Activated naive CD4-positive, alpha-beta T cell treated with anti-CD3 and anti-CD28 coated beads for 36 hours (primary cell): ENCODE data around the gene KIRREL3. TPM values are rescaled to one million over a fixed set of nuclear protein-coding genes. Genes with fewer than 3 reads are reported as not detected.

Source experiments
- CTCF ChIA-PET: fragments of 350-600 bp; sonication (Branson Sonifier 250); formaldehyde crosslinking; loops from one replicate; lab custom pipeline; 2021; ENCODE audit warnings: antibody characterized with exemption; lab: Charles Lee
- DNase-seq: peaks from one replicate; pipeline ENCODE4 v3.0.0-alpha.2; 2020
- H3K27ac Mint-ChIP-seq: one replicate; pipeline ENCODE4 v1.8.0; 2021; ENCODE audit warnings: mild to moderate bottlenecking, mixed read lengths
- H3K27me3 Mint-ChIP-seq: one replicate; pipeline ENCODE4 v1.8.0; 2021; ENCODE audit warnings: low read depth, mixed read lengths
- H3K36me3 Mint-ChIP-seq: one replicate; pipeline ENCODE4 v1.8.0; 2021; ENCODE audit warnings: low read depth, mixed read lengths
- H3K4me1 Mint-ChIP-seq: one replicate; pipeline ENCODE4 v1.8.0; 2021; ENCODE audit warnings: low read depth, mixed read lengths
- H3K4me3 Mint-ChIP-seq: one replicate; pipeline ENCODE4 v1.8.0; 2021; ENCODE audit warnings: mild to moderate bottlenecking, moderate library complexity, mixed read lengths
- H3K9me3 Mint-ChIP-seq: one replicate; pipeline ENCODE4 v1.8.0; 2021; ENCODE audit warnings: mixed read lengths
- intact Hi-C: fragments of 100-400 bp; cut with micrococcal nuclease; formaldehyde crosslinking; loops from one replicate; pipeline ENCODE4 v1.15.1; 2023
- total RNA-seq, 2 experiments: library from RNA; stranded (reverse); gene quantifications; one replicate each; pipeline ENCODE4 v1.2.3, GENCODE V29; 2021

The KIRREL3 gene
- total RNA-seq, 2 experiments from 2014 or later, result not detected

DNA sequence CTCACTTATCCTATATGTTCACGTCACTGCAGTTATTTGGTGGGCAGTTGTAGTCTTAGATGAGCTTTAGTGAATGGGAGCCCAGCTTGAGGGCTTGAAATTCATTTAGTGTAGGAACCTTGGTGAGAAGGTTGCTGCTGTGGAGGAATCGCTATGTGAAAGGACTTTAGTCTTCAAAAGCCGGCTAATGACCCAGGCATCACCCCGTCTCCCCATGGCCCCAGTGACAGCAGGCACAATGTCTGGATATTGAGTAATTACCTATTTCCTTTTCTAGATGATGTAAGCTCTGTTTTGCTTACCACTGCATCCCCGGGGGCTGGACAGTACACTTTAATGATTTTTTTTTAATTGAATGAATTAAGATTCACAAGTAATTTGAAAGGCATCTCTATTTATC is 361.9 kb downstream of the KIRREL3 start:
- CTCF ChIA-PET, result interaction anchor here (1.0 to 1.2 kb wide), 2 partner anchors 11 to 195 kb away, joined by 3 read pairs; no protein-coding TSS in a partner anchor
- Mint-ChIP-seq H3K27ac (no peak overlapping the region), H3K36me3 (no peaks in the 10 kb centered on the region), H3K4me3 (no peak overlapping the region), H3K4me1 (no peaks in the 10 kb centered on the region), H3K27me3 (peaks cover 15% of the 10 kb centered on the region), H3K9me3 (no peaks in the 10 kb centered on the region)
- intact Hi-C loops, result no loop called here
- no peak for DNase-seq

DNA sequence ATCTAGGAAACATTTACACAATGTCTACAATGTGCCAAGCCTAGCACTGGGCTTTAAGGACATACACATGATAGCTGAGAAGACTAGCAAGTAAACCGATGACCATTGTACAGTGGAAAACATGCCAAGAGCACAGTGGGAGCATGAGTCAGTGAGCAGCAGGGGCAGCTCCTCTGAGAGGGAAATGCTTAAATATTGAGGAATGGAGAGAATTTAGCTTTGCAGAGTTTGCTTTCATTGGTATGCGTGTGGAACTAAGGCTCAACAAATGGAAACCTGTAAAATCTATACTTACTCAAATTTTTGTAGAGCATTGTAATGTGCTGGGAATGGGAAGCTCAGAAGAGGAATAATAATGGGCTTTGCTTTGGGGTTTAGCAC is 362.8 kb downstream of the KIRREL3 start:
- Mint-ChIP-seq H3K4me1 (no peaks in the 10 kb centered on the region), H3K27me3 (peaks cover 15% of the 10 kb centered on the region)

DNA sequence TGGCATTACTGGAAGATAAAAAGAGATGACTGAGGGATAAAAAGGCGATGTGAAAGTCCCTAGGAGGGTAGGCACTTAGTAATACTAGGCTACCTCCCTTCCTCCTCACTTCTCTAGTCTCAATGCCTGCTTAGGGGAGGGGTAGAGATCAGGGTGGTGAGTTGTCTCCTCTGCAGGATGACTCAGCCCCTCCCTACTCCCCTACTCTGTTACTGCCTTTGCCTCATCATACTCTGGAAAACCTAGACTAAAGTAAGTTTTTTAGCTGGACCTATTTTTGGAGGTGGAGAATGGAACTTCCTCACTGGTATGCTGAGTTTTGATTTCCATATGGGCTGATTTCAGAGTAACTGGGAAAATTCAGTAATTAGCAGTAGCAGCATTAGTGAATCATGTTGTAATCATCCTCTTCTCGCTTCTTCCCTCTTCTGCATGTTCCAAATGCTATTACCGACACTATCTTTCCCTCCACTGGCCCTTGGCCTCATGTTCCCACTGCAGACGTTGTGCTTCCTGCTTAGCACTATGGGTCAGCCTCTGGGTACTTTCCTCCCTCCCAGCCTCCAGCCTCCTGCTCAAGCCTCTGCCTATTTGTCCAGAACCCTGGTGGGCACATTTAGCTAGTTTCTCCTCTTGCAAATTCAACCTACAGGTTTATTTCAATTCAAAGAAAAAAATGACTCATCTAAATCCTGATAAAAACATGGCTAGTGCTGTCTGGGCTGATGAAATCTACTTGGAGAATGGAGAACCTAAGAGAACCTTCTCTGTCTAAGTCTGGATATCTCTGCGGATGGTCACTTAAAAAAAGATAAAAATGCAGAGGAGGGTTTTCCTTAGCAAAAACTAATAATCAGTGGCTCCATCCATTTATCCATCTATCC is 363.4 kb downstream of the KIRREL3 start:
- peaks cover 12% of the 10 kb centered on the region for H3K27me3 Mint-ChIP-seq
- H3K36me3 Mint-ChIP-seq, result no peaks in the 10 kb centered on the region
- no peak overlapping the region for H3K27ac Mint-ChIP-seq
- intact Hi-C loops, result no loop called here
- H3K4me1 Mint-ChIP-seq, result no peaks in the 10 kb centered on the region
- no peak for DNase-seq
- H3K4me3 Mint-ChIP-seq, result no peak overlapping the region
- CTCF ChIA-PET, result no interaction called here
- H3K9me3 Mint-ChIP-seq, result no peaks in the 10 kb centered on the region

More for the DNA sequence above, 362.8 kb downstream of the KIRREL3 start:
- DNase-seq, result no peak
- Mint-ChIP-seq H3K27ac (no peak overlapping the region), H3K4me3 (no peak overlapping the region), H3K9me3 (no peaks in the 10 kb centered on the region), H3K36me3 (no peaks in the 10 kb centered on the region)
- CTCF ChIA-PET, result no interaction called here
- intact Hi-C loops, result no loop called here

DNA sequence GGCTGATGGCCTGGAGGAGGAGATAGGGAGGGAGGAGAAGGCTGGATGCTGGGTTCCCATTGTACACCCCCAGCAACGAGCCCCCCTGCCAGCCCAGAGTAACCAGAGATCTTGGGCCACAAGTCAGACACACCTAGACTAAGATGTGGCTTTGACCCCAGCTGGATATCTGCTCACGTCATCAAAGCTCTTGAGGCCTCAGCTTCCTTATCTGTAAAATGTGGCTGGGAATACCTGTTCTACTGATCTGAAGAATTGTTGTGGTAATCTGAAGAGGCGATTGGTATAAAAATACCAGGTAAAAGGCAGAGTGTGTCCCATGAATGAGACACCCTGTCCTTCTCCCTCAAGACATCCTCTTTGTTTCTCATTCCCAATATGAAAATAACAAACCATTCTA is 365.1 kb downstream of the KIRREL3 start:
- H3K27me3 Mint-ChIP-seq, result peaks cover 9% of the 10 kb centered on the region
- CTCF ChIA-PET, result no interaction called here
- H3K27ac Mint-ChIP-seq, result no peak overlapping the region
- H3K4me3 Mint-ChIP-seq, result no peak overlapping the region
- no peaks in the 10 kb centered on the region for H3K4me1 Mint-ChIP-seq
- intact Hi-C loops, result no loop called here
- H3K36me3 Mint-ChIP-seq, result no peaks in the 10 kb centered on the region
- no peaks in the 10 kb centered on the region for H3K9me3 Mint-ChIP-seq
- DNase-seq, result no peak

DNA sequence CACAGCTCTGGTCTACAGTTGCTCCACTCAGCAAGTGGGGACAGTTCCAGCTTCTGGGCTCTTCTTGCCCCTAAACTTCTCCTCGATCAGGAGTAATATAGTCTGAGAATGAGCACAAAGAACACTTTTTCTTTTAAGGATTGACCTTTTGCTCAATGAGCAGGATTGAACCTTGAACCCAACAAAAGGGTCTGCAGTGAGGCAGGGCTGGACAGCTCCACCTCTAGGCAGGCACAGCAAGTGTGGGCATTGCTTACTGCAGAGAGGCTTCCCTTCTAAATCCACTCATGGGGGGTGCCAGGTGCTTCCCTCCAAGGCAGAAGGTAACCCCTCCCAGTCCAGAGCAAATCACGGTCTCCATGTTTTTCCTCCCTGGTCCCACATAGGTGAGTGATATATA is 365.6 kb downstream of the KIRREL3 start:
- CTCF ChIA-PET, result no interaction called here
- Mint-ChIP-seq H3K27me3 (peaks cover 9% of the 10 kb centered on the region), H3K36me3 (no peaks in the 10 kb centered on the region)

DNA sequence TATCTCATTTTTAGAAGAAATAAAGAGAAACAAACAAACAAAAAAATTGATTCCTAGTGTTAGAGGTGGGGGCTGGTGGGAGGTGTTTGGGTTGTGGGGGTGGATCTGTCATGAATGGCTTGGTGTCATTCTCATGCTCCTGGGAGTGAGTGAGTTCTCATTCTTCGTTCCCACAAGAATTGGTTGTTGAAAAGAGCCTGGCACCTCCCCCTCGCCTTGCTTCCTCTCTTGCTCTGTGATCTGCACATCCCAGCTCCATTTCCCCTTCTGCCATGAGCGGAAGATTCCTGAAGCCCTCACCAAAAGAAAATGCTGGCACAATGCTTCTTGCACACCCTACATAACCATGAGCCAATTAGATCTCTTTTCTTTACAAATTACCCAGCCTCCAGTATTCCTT is 367.2 kb downstream of the KIRREL3 start:
- intact Hi-C loops, result no loop called here
- CTCF ChIA-PET, result no interaction called here
- no peak overlapping the region for H3K4me3 Mint-ChIP-seq
- H3K4me1 Mint-ChIP-seq, result no peaks in the 10 kb centered on the region
- peaks cover 9% of the 10 kb centered on the region for H3K27me3 Mint-ChIP-seq
- H3K36me3 Mint-ChIP-seq, result no peaks in the 10 kb centered on the region
- H3K27ac Mint-ChIP-seq, result no peak overlapping the region
- no peaks in the 10 kb centered on the region for H3K9me3 Mint-ChIP-seq
- DNase-seq, result no peak

More for the DNA sequence above, 365.6 kb downstream of the KIRREL3 start:
- Mint-ChIP-seq H3K27ac (no peak overlapping the region), H3K4me3 (no peak overlapping the region), H3K4me1 (no peaks in the 10 kb centered on the region), H3K9me3 (no peaks in the 10 kb centered on the region)
- intact Hi-C loops, result no loop called here
- DNase-seq, result no peak

DNA sequence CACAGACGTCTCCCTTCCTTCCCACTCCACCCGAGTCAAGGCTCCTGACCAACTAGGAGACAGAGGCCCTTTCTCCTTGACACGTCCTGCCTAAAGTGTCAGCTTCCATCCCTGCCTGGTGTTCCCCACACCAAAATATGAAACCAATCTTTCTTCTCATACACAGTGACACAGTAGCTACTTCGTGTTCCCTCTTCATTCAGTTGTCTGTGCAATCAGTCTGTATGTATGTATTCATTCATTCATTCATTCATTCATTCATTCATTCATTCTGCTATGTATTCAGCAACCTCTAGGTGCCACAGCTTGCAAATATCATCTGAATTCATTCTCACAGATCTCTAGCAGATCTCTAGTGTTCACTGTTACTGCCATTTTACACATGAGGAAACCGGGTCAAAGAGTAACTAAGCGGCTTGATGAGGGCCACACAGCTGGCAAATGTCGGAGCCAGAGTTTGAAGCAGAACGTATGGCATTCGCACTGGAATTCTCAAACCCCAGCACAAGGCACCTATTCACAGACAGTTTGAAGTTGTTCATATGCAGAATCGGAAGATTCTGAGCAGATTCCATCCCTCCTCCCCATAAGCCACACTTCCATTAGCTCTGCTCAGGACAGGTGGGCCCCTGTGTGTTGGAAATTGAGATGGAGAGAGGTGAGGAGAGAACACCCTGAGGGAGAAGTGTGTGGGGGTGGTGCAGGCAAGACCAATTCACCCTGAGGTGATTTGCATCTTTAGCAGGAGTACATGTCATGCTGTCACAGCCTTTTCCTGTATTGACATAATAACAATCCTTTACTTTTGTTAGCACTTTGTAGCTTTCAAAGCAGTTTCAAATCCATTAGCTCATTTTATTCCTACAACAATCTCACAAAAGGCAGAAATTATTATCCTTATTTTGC is 369.4 kb downstream of the KIRREL3 start:
- CTCF ChIA-PET, result interaction anchor here (0.6 kb wide), 1 partner anchor 50 kb away, joined by 3 read pairs; no protein-coding TSS in a partner anchor
- Mint-ChIP-seq H3K4me3 (no peak overlapping the region), H3K27me3 (no peaks in the 10 kb centered on the region)

DNA sequence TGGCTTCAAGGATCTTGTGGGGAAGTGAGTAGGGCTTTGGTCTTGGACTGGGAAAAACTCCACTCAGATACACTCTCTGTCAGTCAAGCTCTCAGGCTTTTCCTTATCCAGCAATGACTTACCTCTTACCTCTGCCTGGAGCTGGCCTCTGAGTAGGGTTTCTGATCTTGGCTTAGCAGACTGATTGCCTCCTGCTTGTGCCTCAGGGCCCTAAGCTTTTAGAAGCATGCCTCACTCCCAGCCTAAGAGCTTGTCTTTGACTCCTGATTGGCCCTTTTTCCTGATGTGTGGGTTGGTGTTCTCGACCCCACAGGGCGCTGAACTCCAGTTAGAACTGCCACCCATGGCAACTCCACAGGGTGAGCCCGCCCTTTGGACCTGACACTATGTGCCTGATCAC is 370.1 kb downstream of the KIRREL3 start:
- no peak for DNase-seq
- H3K9me3 Mint-ChIP-seq, result no peaks in the 10 kb centered on the region
- no peak overlapping the region for H3K27ac Mint-ChIP-seq
- H3K27me3 Mint-ChIP-seq, result no peaks in the 10 kb centered on the region
- CTCF ChIA-PET, result interaction anchor here (0.6 kb wide), 1 partner anchor 50 kb away, joined by 3 read pairs; no protein-coding TSS in a partner anchor
- H3K36me3 Mint-ChIP-seq, result no peaks in the 10 kb centered on the region
- intact Hi-C loops, result no loop called here
- H3K4me1 Mint-ChIP-seq, result no peaks in the 10 kb centered on the region
- H3K4me3 Mint-ChIP-seq, result no peak overlapping the region

More for the DNA sequence above, 369.4 kb downstream of the KIRREL3 start:
- Mint-ChIP-seq H3K27ac (no peak overlapping the region), H3K36me3 (no peaks in the 10 kb centered on the region), H3K9me3 (no peaks in the 10 kb centered on the region), H3K4me1 (no peaks in the 10 kb centered on the region)
- intact Hi-C loops, result no loop called here
- no peak for DNase-seq

DNA sequence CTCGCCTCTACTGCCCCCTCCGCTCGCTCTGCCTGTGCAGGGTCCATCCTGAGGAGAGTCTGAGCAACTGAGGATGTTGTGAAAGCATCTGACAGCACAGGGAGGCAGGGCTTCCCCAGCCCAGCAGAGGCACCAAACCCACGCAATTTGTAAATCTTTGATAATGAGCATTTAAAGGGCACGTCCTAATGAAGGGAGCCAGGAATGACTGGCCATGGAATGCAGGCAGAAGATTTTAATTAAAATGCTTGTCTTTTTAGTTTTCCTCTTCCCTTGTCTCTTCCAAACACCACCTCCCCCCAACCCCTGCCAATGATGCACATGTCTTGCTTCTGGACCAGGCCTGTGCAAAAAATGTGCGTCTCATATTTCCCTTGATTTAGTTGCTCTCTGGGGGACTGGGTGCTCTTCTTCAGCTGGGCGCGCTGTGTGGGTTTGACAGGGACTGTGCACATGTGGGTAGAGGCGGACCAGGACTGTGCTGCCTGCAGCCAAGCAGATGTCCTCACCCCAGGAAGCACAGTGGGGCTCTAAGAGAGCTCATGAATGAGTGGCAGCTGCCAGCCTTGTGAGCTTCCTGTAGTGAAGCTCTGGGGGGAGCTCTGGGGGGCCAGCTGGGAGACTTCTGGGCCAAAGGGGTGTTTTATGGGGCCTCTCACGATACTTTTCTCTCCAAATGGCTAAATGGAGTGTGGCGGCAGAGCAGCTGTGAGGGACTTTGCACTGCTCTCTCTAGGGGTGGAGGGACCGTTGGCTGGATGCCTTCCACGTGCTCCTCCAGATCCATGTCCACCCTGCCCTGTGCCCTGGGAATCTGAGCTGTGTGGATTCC is 371.6 kb downstream of the KIRREL3 start:
- H3K27me3 Mint-ChIP-seq, result peaks cover 3% of the 10 kb centered on the region
- H3K9me3 Mint-ChIP-seq, result no peaks in the 10 kb centered on the region
- H3K36me3 Mint-ChIP-seq, result no peaks in the 10 kb centered on the region
- no peak overlapping the region for H3K4me3 Mint-ChIP-seq
- no peak overlapping the region for H3K27ac Mint-ChIP-seq
- intact Hi-C loops, result no loop called here
- no peaks in the 10 kb centered on the region for H3K4me1 Mint-ChIP-seq
- CTCF ChIA-PET, result no interaction called here
- DNase-seq, result no peak

DNA sequence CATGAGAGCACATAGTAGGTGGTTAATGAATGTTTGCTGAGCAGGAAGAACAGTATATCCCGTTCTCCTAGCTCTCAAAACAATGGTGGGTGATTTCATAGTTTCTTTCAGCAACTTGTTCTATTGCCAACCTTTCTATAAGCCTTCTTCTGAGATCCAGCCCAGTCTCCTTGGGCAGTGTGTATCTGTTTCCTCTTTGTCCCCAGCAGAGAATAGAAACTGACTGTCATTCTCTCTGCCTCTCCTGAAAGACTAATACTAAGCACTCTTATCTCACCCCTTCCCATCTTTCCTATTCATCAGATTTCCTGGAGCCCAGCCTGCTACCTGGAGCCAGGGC is 372.1 kb downstream of the KIRREL3 start:
- Mint-ChIP-seq H3K9me3 (no peaks in the 10 kb centered on the region), H3K27ac (no peak overlapping the region), H3K36me3 (no peaks in the 10 kb centered on the region), H3K4me3 (no peak overlapping the region), H3K27me3 (peaks cover 3% of the 10 kb centered on the region), H3K4me1 (no peaks in the 10 kb centered on the region)
- DNase-seq, result no peak
- CTCF ChIA-PET, result no interaction called here
- intact Hi-C loops, result no loop called here

DNA sequence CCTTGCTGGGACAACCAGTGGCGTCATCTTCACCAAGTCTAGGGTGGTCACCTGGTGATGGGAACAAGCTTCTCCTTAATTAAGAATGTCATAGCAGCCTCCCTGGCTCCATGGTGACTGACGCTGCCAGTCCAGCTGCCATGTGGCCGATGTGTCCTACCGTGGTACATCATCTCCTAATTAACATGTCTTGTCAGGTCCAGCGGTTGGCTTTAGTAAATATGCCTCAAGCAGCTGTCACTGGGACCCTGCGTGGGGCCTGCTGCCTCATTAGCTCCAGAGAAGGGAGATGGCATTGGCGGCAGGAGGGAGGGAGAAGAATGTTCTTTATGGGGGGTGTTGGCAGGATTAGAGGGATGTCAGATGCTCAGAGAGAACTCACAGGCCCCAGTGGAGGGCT is 373.1 kb downstream of the KIRREL3 start:
- H3K9me3 Mint-ChIP-seq, result no peaks in the 10 kb centered on the region
- no peak for DNase-seq
- H3K4me3 Mint-ChIP-seq, result no peak overlapping the region
- CTCF ChIA-PET, result interaction anchor here (0.6 kb wide), 1 partner anchor 11 kb away, joined by 3 read pairs; no protein-coding TSS in a partner anchor
- H3K36me3 Mint-ChIP-seq, result no peaks in the 10 kb centered on the region
- H3K4me1 Mint-ChIP-seq, result no peaks in the 10 kb centered on the region
- H3K27me3 Mint-ChIP-seq, result peaks cover 3% of the 10 kb centered on the region
- intact Hi-C loops, result no loop called here
- no peak overlapping the region for H3K27ac Mint-ChIP-seq

DNA sequence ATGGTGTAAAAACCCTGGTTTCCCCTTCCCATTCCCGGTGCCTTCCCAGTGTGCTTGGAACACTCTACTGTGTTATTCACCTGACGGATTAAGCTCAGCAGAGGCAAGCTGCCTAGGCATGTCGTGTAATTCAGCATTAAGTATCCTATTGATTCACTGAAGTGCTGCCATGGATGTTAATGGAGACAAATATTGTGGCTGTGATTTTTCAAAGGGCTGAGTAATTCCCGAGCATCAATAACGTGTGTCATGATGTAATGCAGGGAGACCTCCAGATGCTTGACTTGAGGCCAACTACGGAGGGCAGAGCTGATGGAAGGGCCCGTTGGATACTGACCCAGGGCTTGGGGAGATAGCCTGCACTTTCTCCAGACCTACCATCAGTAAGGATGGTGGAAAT is 376.1 kb downstream of the KIRREL3 start:
- intact Hi-C loops, result no loop called here
- Mint-ChIP-seq H3K4me3 (no peak overlapping the region), H3K4me1 (no peaks in the 10 kb centered on the region), H3K27me3 (peaks cover 7% of the 10 kb centered on the region), H3K9me3 (no peaks in the 10 kb centered on the region), H3K27ac (no peak overlapping the region), H3K36me3 (no peaks in the 10 kb centered on the region)
- CTCF ChIA-PET, result no interaction called here
- DNase-seq, result no peak
